GM19452 (cell line): ENCODE measurements around the gene ZSWIM3.
"Not testable (repeated sequence)": the region's sequence is repeated elsewhere in the genome, so short reads cannot be mapped to it uniquely, and the experiment has no call there.

ENCODE experiments used
- ATAC-seq: cut with Tn5 transposase; IDR thresholded peaks from one replicate; pipeline ENCODE4 v1.9.1; 2021; ENCODE audit not compliant: unreplicated experiment

ZSWIM3 gene

DNA sequence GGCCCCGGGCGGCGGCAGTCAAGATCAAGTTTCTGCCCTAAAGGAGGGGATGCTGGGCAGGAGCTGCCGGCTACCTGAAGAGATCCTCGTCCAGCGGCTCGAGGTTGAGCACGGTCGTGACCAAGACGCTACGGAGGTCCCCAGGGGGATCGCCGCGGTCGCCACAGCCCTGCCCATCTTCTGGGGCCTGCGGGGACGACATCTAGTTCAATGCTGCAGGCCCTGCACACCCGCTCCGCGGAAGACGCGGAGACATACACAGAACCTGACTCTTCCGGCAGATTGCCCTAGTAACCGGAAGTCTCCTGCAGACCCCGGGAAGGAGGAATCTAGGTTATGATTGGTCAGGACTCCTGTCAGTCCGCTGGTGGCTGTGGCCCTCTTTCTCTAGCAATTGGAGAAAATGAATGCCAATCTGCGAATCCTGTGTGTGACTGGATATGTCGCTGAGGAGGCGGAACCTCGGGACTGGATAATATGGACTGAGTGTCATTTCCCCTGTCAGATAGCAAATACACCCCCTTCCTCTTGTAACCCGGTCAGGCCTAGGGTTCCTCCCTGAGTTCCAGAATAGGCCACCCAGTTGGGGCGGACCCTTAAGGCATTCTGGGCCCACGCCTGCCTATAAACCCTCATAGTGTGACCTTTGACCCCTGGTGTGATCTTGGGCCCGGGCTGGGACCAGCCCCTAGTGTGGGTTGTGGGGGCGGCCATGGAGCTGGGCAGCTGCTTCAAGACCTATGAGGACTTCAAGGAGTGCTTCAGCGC, at the start of gene ZSWIM3, which contains the start of gene ACOT8:
ZSWIM3 (plus strand) TSS at position 501 of the 768 bp plus-strand sequence; CDS start at position 713, 212 bp downstream.
ACOT8 (minus strand) TSS at position 279 of the 768 bp plus-strand sequence; CDS start at position 202, 77 bp downstream.
- peak; percentile 97 for ATAC-seq

DNA sequence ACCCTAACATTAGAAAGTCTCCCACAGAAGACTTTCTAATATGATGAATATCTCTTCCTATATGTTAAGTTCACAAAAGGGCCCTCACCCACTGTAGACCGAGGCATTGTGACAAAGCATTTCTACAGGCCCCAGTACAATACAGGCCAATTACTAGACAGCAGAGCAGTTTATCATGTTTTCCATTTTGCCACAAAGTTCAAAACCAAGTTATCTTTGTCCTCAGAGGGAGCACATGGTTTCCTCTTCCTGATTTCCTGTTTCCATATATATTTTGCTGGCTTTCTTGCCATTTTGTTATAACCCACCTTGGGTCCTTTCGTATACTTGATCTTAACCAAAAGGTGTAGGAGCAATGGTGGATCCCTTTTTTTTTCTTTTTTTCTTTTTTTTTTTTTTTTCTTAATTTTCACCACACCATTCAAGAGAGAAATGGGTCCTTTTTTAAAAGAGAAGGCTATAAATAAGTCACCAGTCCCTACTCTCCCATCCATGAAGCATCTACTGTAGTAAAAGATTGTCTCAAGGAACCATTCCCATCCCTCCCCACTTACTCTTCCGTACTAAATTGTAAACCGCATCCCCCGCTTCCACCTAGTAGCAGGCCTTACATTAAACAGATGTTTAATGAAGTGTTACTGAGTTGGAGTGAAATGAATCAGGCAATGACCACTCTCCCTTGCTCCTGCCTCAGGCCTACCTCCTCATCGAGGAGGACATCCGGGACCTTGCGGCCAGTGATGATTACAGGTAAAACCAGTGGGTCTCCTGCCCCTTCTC, 47.0 kb upstream of the ZSWIM3 start:
- no peak for ATAC-seq

DNA sequence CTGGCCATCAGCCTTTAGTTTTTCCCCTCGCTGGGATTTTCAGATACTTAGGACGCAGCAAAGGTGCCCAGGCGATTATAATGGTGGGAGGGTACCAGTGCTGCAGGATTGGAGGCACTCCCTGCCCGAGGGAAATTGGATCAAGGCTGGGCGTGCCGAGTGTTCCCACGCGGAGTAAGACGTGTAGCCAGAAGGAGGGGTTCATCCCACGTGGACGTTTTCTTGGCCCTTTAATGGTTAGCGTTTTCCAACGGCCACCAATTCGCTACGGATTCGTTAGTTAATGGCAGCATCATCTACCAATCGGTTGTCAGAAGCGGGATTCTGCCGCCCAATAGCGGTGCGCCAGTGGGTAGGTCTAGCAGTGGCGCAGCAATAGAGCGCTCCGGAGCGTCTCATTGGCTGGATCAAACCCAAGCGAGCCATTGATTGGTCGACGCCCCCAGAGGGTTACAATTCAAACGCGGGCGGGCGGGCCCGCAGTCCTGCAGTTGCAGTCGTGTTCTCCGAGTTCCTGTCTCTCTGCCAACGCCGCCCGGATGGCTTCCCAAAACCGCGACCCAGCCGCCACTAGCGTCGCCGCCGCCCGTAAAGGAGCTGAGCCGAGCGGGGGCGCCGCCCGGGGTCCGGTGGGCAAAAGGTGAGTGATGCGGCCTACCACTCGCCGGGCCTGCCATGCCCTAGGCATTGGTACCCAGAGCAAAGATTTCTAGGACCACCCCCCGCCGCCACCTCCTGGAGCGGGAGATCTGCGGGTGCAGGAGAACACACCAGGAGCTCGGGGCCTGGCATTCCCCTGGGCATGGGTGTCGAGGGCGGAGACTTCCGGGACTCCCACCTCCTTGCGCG, 45.0 kb upstream of the ZSWIM3 start, which contains the start of gene UBE2C:
UBE2C (plus strand) TSS at position 488 of the 849 bp plus-strand sequence; CDS start at position 540, 52 bp downstream.
- peak; percentile 96 for ATAC-seq

DNA sequence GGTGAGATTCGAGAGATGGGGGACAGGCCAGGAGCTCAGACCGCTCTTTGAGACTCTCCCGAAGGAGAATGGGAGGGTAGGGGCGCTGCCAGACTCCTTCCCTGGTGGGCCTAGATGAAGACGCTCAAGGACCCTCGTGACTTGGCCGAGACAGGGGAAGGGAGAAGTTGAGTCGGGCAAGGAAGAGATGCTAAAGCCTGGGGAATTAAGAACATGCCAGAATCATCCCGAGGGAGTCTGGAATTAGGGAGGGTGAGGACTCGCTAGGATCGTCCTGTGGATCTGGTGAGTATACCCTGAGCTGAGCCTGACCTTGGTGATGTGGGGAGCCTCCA, 44.4 kb upstream of the ZSWIM3 start:
- no peak for ATAC-seq

DNA sequence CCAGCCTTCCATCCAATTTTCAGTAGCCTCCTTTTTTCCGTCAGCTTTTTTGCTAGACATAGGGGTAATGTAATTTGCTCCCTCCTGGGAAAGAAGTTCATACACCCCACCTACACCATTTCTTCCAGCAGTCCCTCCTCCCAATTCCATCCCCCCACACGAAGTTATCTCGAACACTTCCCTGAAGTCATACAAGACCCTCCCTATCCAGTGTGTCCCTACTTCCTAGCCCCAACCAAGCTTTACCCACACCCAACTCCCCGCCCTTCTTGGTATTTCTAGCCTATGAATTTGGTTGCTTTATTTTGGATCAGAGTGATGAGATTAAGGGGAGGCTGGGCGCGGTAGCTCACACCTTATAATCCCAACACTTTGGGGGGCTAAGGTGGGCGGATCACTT, 43.9 kb upstream of the ZSWIM3 start:
- ATAC-seq, result no peak

DNA sequence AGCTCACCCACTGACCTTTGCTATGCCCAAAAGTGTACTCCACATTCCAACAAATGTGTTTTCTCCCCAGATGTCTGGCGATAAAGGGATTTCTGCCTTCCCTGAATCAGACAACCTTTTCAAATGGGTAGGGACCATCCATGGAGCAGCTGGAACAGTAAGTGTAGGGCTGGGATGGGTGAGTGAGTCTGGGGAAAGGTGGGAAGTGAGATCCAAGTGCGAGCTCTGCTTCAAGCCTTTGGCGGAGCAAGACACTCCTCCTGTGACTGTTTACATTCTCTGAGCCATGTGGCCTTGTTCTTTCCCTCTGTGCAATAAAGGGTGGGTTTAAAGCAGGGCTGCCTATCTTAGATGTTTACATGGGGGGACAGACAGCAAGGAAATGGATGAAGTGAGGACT, 43.1 kb upstream of the ZSWIM3 start:
- no peak for ATAC-seq

DNA sequence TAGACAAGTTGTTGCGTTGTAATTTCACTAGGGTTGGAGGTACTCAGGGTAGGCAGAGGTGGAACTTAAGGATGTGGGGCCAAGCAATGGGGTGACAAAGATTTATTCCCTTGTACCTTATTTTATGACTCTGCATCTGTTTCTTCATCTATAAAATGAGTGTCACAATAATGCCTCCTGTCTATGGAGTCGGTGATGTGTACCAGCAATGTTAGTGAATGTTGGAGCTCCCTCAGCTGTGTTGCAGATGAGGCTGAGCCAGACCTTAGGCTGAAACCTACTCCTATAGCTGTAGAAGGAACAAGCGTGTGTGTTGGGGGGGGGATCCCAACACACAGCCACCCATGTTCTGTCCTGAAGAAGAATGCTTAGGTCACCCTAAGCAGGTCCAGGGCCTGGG, 40.5 kb upstream of the ZSWIM3 start:
- no peak for ATAC-seq

DNA sequence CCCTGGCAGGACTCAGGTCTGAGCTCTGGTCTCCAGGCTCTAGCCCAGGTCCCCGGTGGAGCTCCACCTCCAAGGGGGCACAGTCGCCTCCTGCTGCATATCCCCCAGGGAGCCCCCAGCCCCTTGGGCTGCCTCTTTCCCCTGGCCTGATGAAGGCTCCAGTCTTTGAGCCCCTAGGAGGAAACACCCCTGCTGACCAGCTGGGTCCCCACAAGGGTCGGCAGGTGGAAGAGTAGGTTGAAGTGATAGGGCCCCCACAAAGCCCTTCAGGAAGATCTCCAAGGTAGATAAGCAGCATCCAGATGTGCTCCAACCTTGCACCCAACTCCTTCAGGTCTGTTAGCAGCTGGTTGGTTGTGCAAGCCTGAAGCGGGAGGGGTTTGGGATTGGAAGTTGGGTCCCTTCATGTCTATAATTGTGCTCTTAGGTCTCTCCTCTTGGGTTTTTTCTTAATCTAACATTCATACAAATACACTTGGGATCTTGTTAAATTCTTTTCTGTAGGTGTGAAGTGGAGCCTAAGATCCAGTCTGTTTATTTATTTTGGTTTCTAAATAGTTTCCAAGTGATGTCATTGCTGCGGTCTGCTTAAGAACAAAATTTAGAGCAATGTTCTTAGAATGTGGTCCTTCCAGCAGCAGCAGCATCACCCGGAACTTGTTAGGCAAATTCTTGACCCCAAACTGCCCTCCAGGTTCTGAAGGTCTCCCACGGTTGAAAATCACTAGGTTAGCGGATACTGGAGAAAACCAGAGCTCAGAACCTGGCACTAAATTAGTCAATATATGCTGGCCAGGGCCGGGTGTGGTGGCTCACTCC, 39.8 kb upstream of the ZSWIM3 start:
- no peak for ATAC-seq

DNA sequence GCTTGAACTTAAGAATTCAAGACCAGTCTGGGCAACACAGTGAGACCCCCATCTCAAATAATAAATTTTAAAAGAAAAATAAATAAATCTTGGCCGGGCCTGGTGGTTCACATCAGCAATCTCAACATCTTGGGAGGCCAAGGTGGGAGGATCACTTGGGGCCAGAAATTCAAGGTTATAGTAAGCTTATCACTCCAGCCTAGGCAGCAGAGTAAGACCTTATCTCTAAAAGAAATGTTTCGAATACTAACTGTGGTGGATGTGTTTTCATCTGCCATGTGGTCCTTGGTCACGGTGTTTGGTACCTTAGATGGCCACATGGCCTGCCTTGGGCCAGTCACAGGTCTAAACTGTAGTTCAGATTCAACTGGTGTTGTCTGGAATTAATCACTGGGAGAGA, 39.2 kb upstream of the ZSWIM3 start:
- no peak for ATAC-seq

DNA sequence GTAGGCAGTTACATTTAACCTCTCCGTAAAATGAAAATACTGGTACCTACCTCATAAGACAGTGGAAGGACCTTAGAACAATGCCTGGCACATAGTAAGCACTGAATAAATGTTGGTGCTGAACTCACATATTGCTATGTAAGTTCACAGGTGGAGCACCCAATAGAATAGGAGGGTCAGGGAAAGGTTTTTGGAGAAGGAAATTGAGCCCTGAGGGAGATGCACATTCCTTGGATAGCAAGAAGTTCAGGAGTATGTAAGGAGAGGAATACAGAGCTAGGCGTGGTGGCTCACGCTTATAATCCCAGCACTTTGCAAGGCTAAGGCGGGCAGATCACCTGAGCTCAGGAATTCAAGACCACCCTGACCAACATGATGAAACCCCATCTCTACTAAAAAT, 37.9 kb upstream of the ZSWIM3 start:
- no peak for ATAC-seq

DNA sequence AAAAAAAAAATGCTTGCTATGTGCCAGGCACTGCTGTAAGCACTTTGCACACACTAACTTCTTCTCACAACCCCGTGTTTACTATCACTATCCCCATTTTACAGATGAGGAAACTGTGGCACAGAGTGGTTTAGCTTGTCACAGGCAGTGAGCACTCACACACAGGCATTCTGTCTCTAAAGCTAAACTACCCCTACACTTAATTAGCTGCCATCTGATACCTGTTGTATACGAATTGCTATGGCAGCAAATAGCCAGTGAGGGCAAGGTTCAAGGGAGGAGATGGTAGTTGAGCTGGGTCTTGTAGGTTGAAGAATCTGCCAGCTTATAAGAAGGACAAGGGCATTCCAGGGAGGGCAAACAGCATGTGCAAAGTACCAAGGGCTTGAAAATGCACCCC, 35.5 kb upstream of the ZSWIM3 start:
- no peak for ATAC-seq

DNA sequence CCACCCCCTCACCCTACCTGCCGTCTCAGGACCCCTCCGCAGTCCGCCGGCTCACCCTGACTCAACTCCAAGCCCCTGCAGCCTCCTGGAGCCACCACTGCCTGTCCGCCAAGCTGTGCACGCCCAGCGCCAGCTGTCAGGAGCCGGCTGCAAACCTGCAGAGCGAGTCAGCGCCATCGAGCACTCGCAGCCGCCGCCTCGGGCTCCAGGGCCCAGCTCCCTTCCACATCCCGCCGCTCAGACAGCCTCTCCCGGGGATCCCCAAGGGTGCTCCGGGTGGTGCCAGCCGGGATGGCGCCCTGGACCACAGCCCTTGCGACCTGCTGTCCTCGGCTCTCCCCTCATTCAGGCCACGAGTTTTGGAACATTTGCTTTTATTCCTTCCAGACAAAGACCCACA, 34.6 kb upstream of the ZSWIM3 start:
- no peak for ATAC-seq

DNA sequence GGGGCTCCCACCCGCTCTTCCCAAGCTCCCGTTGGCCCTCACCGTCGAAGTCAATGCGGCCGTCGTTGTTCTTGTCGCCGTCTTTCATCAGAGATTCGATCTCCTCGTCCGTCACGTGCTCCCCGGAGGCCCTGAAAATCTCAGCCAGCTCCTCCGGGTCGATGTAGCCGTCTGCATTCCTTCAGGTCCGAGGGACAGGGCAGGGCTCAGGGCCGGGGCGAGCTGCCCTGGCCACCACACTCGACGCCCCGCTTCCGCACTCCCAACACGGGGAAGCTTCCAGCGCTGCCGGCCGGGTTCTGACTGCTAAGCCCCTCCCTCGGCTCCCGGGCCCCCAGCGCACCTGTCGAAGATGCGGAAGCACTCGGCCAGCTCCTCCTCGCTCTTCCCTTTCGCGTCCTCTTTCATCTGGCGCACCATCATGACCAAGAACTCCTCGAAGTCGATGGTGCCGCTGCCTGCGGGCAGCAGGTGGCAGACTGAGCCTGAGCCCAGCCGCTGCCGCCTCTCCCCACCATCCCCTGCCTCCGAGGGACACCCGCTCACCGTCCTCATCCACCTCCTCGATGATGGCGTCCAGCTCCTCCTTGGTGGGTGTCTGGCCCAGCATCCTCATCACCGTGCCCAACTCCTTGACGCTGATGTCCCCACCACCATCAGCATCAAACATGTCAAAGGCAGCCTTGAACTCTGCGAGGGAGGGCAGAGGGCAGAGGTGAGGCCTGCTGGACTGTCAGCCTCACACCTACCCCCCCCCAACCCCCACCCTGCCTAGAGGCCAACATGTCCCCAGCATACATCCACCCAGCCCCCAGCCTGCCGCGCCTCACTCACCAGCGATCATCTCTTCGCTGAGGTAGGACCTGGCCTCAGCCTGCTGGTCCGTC, 33.2 kb upstream of the ZSWIM3 start:
- no peak for ATAC-seq

DNA sequence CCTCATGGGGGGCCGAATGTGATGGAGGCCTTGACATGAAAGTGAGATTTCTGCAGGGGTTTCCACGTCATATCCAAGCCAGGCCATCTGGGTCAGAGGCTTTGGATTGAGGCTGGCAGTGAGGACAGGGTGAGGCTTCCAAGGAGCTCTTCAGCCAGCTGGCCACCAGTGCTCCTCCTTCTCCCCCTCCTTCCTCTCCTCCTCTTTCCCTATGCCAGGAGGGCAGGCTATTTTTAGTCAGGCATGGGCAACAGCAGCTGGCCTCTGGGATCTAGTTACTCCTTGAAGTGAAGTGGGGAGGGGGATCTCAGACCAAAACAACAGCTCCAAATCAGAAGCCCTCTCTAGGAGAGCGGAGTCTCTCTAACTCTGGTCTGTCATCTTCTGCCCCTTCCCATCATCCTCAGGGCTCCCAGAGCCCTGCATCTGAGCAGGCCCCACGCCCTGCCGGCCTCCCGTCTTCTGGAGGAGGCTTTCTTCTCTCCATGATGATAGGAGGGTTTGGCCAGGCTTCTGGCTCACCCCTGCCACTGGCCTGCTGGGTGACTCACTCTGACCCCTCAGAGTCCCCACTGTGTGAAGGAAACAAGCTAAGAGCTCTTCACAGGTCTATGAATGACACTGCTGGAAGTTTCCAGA, 30.9 kb upstream of the ZSWIM3 start:
- no peak for ATAC-seq

DNA sequence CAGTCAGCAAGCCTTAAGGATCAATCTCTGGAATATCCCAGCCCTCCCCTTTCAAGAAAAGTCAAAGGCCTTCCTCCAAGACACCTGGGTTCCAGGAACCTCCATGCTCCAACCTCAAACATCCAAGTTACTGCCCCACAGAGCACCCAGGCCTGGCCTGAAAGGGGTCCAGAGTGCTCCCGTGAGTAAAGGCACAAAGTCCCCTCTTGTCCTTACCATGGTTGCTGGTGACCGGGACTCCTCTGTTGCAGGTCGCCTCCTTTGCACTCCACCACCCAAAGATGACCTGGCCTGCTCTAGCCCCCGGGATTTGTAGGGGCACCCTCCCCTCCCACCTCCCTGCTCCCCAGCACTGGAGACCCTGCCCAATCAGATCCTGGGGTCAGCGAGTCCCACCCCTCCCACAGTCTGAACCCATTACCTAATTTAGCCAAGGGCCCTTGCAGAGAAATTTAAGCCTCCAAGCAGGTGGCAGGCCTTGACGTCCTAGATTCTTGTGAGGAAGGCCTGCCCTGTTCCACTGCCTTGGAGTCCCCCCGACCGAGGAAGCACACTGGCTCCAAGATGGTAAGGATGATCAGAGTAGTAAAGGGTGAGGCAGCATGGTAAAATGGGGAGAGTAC, 30.3 kb upstream of the ZSWIM3 start, which contains the start of gene TNNC2:
TNNC2 (minus strand) TSS at position 283 of the 623 bp plus-strand sequence; CDS start at position 219, 64 bp downstream.
- ATAC-seq, result no peak

DNA sequence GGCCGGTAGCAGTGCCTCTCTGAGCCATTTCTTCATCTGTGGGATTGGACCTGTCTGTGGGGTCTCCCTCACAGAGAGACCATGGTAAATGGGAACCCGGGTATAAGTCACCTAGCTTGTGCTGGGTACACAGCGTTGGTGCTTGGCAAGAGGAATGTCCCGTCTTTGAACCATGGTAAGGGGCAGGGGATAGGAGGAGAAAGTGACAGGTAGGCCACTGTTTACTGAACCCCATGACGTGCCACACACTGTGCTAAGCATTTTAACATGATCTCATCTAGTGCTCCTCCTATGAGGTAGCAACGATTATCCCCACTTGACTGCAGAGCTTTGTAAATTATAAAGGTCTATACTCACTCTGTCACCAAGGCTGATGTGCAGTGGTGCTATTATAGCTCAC, 29.7 kb upstream of the ZSWIM3 start:
- ATAC-seq, result no peak

DNA sequence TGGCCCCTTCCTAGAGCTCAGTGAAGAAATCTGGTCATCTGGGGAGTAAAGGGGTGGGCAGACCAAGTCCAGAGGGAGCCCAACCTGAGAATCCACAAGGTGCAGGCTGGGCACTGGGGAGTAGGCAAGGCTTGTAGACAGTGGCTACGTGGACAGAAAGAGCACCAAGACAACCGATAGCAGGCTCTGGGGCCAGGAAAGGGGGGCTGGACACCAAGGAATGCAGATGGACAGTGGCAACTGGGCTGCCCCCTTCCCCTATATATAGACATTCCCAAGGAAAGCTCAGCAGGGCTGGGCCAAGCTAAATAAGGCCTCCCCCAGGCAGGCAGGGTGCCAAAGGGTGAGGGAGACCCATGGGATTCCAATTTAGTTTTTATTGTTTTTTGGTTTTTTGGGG, 28.8 kb upstream of the ZSWIM3 start:
- ATAC-seq, result no peak

DNA sequence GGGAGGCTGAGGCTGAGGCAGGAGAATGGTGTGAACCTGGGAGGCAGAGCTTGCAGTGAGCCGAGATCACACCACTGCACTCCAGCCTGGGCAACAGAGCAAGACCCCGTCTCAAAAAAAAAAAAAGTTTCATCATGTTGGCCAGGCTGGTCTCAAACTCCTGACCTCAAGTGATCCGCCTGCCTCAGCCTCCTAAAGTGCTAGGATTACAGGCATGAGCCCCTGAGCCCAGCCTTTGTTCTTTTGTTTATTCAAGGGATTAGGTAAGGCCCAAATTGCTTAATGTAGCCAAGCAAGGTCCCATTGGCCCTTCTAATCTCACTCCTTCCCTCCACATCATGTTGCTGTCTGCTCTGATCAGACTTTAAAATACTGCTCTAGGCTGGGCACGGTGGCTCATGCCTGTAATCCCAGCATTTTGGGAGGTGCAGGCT, 27.7 kb upstream of the ZSWIM3 start:
- ATAC-seq, result not testable (repeated sequence)
